SU-DHL-6 (cell line): ENCODE results near the gene CNN3.

ENCODE experiments used
- H2AFZ ChIP-seq: fragments of 200-600 bp; sonication (generic); 2 replicates; pipeline ENCODE4 v1.6.1; 2014; ENCODE audit warnings: low read depth, mild to moderate bottlenecking, moderate library complexity, mixed read lengths, antibody characterized with exemption, low read length; ENCODE audit not compliant: severe bottlenecking
- H3F3A ChIP-seq: fragments of 200-600 bp; shearing (Covaris generic); 2 replicates; pipeline ENCODE4 v1.6.0; 2016; ENCODE audit warnings: antibody characterized with exemption, mild to moderate bottlenecking; ENCODE audit not compliant: insufficient read depth
- H3K27ac ChIP-seq: fragments of 200-600 bp; sonication (generic); 2 replicates; pipeline ENCODE4 v1.5.1; 2016; ENCODE audit warnings: low read depth, mild to moderate bottlenecking, low read length, moderate library complexity, mixed read lengths
- H3K27me3 ChIP-seq: fragments of 200-600 bp; sonication (generic), shearing (Covaris generic); 2 replicates; pipeline ENCODE4 v1.6.0; 2014; ENCODE audit warnings: mild to moderate bottlenecking, low read length
- H3K36me3 ChIP-seq: fragments of 200-600 bp; sonication (generic); 2 replicates; pipeline ENCODE4 v1.6.1; 2014; ENCODE audit warnings: mild to moderate bottlenecking, low read length, mixed read lengths
- H3K4me2 ChIP-seq: fragments of 300-600, 200-600 bp; shearing (Covaris generic), sonication (generic); 2 replicates; pipeline ENCODE4 v1.6.0; 2014; ENCODE audit warnings: low read length, low read depth, mild to moderate bottlenecking; ENCODE audit not compliant: poor library complexity, severe bottlenecking
- H3K4me3 ChIP-seq: fragments of 200-600 bp; sonication (generic); 2 replicates; pipeline ENCODE4 v1.5.1; 2014; ENCODE audit warnings: antibody characterized with exemption, low read length, mild to moderate bottlenecking, mixed read lengths; ENCODE audit not compliant: insufficient read depth, poor library complexity, severe bottlenecking
- H3K79me2 ChIP-seq: fragments of 200-600 bp; sonication (generic); 2 replicates; pipeline ENCODE4 v1.6.1; 2014; ENCODE audit warnings: mild to moderate bottlenecking, low read length, moderate library complexity; ENCODE audit not compliant: insufficient read depth
- H3K9ac ChIP-seq: fragments of 200-600 bp; sonication (generic); 2 replicates; pipeline ENCODE4 v1.7.0; 2014; ENCODE audit warnings: mild to moderate bottlenecking, low read length
- H3K9me2 ChIP-seq: fragments of 200-600 bp; sonication (generic); replicated peaks from 2 replicates; pipeline ENCODE4 v1.6.1; 2014; ENCODE audit warnings: low read length; ENCODE audit not compliant: insufficient read depth
- H3K9me3 ChIP-seq: fragments of 200-600 bp; sonication (generic); 2 replicates; pipeline ENCODE4 v1.6.1; 2014; ENCODE audit warnings: low read length, mixed read lengths; ENCODE audit not compliant: insufficient read depth
- H4K20me1 ChIP-seq: fragments of 200-600 bp; sonication (generic); 2 replicates; pipeline ENCODE4 v1.6.1; 2014; ENCODE audit warnings: low read depth, mild to moderate bottlenecking, antibody characterized with exemption, low read length, moderate library complexity, mixed read lengths
- CTCF ChIP-seq: fragments of 200-600 bp; sonication (generic); IDR thresholded peaks from one replicate; pipeline ENCODE4 v1.5.1; 2017; ENCODE audit warnings: antibody characterized with exemption, mild to moderate bottlenecking, low read length, moderate library complexity; ENCODE audit not compliant: insufficient read depth, poor library complexity, severe bottlenecking
- EZH2phosphoT487 ChIP-seq: fragments of 200-600 bp; sonication (generic), shearing (Covaris generic); conservative IDR thresholded peaks from 2 replicates; pipeline ENCODE4 v1.6.1; 2018; ENCODE audit warnings: mild to moderate bottlenecking, antibody characterized with exemption, low read length, moderate library complexity, mixed read lengths

CNN3 gene

GRCh38 chr1:94875794-94876193 lies 51.1 kb downstream of the CNN3 start:
- H3K36me3 ChIP-seq = no peaks in the 10 kb centered on the region
- no peaks in the 10 kb centered on the region for H3K79me2 ChIP-seq
- H2AFZ ChIP-seq = no peak overlapping the region
- H3K27ac ChIP-seq = no peak overlapping the region
- no peaks in the 10 kb centered on the region for H3K9me3 ChIP-seq
- no peak overlapping the region for H3K9ac ChIP-seq
- H3K4me2 ChIP-seq = no peak overlapping the region
- no peaks in the 10 kb centered on the region for H3K9me2 ChIP-seq
- TF ChIP-seq EZH2phosphoT487 (no peak), CTCF (no peak)
- no peaks in the 10 kb centered on the region for H4K20me1 ChIP-seq
- H3K27me3 ChIP-seq = no peaks in the 10 kb centered on the region
- no peaks in the 10 kb centered on the region for H3F3A ChIP-seq
- H3K4me3 ChIP-seq = no peak overlapping the region

- Histone ChIP-seq H3K9me3 (no peaks in the 10 kb centered on the region), H3K4me2 (no peak overlapping the region), H3K27ac (no peak overlapping the region), H3K9me2 (no peaks in the 10 kb centered on the region), H3K79me2 (no peaks in the 10 kb centered on the region), H3K4me3 (no peak overlapping the region), H3K36me3 (no peaks in the 10 kb centered on the region), H3K9ac (no peak overlapping the region), H2AFZ (no peak overlapping the region), H4K20me1 (no peaks in the 10 kb centered on the region), H3K27me3 (no peaks in the 10 kb centered on the region), H3F3A (no peaks in the 10 kb centered on the region)
- TF ChIP-seq CTCF (no peak), EZH2phosphoT487 (no peak)
Measured at GRCh38 chr1:94874423-94874822, 52.5 kb downstream of the CNN3 start.

GRCh38 chr1:94873520-94874351 lies 53.2 kb downstream of the CNN3 start:
- no peaks in the 10 kb centered on the region for H3K79me2 ChIP-seq
- no peak overlapping the region for H3K4me2 ChIP-seq
- H3K36me3 ChIP-seq = no peaks in the 10 kb centered on the region
- H3K4me3 ChIP-seq = no peak overlapping the region
- H3K9me2 ChIP-seq = no peaks in the 10 kb centered on the region
- H3F3A ChIP-seq = no peaks in the 10 kb centered on the region
- H2AFZ ChIP-seq = no peak overlapping the region
- H3K27me3 ChIP-seq = no peaks in the 10 kb centered on the region
- H3K9me3 ChIP-seq = no peaks in the 10 kb centered on the region
- no peak overlapping the region for H3K9ac ChIP-seq
- H4K20me1 ChIP-seq = no peaks in the 10 kb centered on the region
- TF ChIP-seq EZH2phosphoT487 (no peak), CTCF (no peak)
- no peak overlapping the region for H3K27ac ChIP-seq
